ENCODE measurements around the gene VWA8.
A peak's percentile ranks its signal among the peaks of the same experiment; 100 is the strongest.

Gene VWA8

DNA sequence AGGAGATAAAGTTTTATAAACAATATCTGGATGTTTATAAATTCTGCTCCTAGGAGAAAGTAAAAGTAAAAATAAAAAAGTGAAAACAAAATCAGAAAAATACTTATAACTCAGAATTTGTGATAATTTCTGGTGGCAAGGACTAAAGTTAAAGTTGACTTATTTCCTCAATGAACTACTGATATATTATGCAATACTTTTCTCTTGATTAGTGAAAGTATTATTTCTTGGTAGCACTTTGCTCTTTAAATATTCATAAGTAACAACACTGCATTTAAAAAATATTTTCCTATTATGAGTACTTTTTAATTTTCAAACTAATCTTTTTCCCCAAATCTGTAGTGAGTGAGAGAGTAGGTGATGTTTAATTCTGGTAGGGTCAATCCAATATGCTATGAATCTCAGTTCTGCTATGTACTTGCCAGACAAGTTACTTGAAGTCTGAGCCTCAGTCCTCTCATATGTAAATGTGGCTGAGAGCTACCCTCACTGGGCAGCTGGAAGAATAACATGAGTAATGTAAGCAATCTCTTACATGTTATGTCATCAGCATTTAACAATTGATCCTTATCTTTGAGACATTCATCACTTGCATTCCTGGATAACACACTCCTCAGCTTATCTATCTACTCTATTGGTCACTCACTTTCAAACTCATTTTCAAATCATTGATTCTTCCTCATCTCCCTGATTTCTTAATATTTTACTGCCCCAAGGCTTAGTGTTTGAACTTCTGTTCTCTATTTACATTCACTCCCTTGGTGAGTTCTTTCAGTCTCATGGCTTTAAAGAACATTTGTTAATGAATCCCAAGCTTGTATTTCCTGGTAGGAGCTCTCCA is 264.5 kb downstream of the VWA8 start:
- H2AFZ ChIP-seq (ENCODE audit: low read length, unreplicated experiment), result no peak overlapping the region
- no peaks in the 10 kb centered on the region for H3K27me3 ChIP-seq (ENCODE audit: insufficient read depth, low read length)
- no peak overlapping the region for H3K4me3 ChIP-seq (ENCODE audit: low read depth, low read length)
- H3K36me3 ChIP-seq (ENCODE audit: insufficient read depth, low read length), result no peaks in the 10 kb centered on the region
- peaks cover 47% of the 10 kb centered on the region for H3K4me1 ChIP-seq (ENCODE audit: control insufficient read depth, insufficient read depth, low read length, unreplicated experiment)
- peak overlapping the region; percentile 85 for H3K27ac ChIP-seq (ENCODE audit: low read depth, low read length)
- no peaks in the 10 kb centered on the region for H3K79me2 ChIP-seq (ENCODE audit: control insufficient read depth, insufficient read depth, low read length, unreplicated experiment)

DNA sequence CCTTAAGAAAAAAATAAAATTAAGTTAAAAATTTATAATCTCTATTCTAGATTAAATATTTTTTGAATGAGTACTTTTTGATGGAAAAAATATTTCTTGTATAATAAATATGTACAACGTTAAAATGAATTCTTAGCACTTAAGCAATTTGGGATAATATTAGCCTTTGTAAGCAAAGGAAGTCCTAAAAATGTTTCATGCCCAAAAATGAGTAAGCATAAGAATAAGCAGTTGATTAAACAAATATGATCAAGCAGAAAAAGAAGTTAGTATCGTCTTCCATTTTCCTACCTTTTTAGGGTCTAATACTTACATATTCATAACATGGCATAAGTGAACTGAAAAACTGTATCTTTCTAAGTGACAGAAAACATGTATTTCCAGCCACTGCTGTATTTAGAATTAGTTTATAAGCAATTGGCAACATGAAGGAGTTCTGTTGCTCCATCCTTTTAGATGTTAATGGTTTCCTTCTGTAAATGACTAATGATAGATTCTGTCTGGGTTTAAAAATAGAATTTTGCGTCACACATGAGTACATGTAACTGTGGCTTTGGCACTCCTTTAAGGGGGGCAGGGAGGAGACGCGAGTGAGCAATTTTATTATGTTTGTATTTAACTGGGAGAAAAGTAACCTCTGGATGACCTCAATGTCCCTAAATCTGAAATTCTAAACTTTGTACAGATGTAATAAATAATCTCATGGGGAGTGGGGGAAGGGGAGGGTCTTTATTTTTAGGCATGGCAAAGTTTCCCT is 266.2 kb downstream of the VWA8 start:
- Histone ChIP-seq H3K27ac (ENCODE audit: low read depth, low read length) (peak overlapping the region; percentile 85), H3K4me1 (ENCODE audit: control insufficient read depth, insufficient read depth, low read length, unreplicated experiment) (peaks cover 40% of the 10 kb centered on the region)

DNA sequence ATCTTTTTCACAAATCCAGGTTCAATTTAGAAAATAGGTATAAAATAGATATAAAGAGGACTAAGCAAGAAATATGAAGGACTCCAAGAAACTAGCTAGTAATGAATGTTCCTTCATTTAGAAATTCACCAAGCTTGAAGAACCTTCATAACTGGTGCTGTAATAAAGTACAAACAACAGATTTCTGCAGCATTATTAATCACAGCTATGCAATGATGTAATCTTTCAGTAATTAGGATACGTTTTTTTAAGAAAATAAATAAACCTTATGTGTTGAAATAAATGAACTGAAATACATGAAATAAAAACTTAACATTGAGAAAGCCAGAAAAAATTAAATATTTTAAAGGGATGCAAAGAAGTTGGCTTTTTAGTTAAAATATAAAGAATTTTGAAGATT is 267.5 kb downstream of the VWA8 start:
- Histone ChIP-seq H3K27ac (ENCODE audit: low read depth, low read length) (no peak overlapping the region), H2AFZ (ENCODE audit: low read length, unreplicated experiment) (no peak overlapping the region), H3K36me3 (ENCODE audit: insufficient read depth, low read length) (no peaks in the 10 kb centered on the region), H3K79me2 (ENCODE audit: control insufficient read depth, insufficient read depth, low read length, unreplicated experiment) (no peaks in the 10 kb centered on the region), H3K27me3 (ENCODE audit: insufficient read depth, low read length) (no peaks in the 10 kb centered on the region), H3K4me3 (ENCODE audit: low read depth, low read length) (no peak overlapping the region), H3K4me1 (ENCODE audit: control insufficient read depth, insufficient read depth, low read length, unreplicated experiment) (peaks cover 40% of the 10 kb centered on the region)

More for the DNA sequence above, 266.2 kb downstream of the VWA8 start:
- no peaks in the 10 kb centered on the region for H3K79me2 ChIP-seq (ENCODE audit: control insufficient read depth, insufficient read depth, low read length, unreplicated experiment)
- no peak overlapping the region for H2AFZ ChIP-seq (ENCODE audit: low read length, unreplicated experiment)
- H3K36me3 ChIP-seq (ENCODE audit: insufficient read depth, low read length), result no peaks in the 10 kb centered on the region
- H3K4me3 ChIP-seq (ENCODE audit: low read depth, low read length), result peak overlapping the region; percentile 45
- H3K27me3 ChIP-seq (ENCODE audit: insufficient read depth, low read length), result no peaks in the 10 kb centered on the region

DNA sequence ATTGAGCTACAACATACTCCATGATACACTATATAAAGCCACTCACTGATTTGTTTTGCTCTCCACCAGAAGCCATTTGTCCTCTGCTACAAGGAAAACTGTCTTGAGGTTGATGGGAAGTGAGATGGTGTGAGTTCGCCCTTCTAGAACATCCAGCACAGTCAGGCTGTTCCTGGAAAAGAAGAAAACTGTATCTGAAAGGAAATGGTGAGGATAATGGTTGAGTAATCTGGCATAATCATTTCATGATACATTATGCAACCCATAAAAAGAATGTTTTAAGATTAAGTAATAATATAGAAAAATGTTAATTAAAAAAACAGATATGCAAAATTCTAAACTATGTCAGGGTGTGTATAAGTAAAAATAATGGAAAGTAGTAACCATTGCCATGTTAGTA is 269.6 kb downstream of the VWA8 start:
- no peaks in the 10 kb centered on the region for H3K36me3 ChIP-seq (ENCODE audit: insufficient read depth, low read length)
- H2AFZ ChIP-seq (ENCODE audit: low read length, unreplicated experiment), result no peak overlapping the region
- peaks cover 32% of the 10 kb centered on the region for H3K4me1 ChIP-seq (ENCODE audit: control insufficient read depth, insufficient read depth, low read length, unreplicated experiment)
- H3K79me2 ChIP-seq (ENCODE audit: control insufficient read depth, insufficient read depth, low read length, unreplicated experiment), result no peaks in the 10 kb centered on the region
- no peaks in the 10 kb centered on the region for H3K27me3 ChIP-seq (ENCODE audit: insufficient read depth, low read length)
- no peak overlapping the region for H3K4me3 ChIP-seq (ENCODE audit: low read depth, low read length)
- H3K27ac ChIP-seq (ENCODE audit: low read depth, low read length), result no peak overlapping the region

DNA sequence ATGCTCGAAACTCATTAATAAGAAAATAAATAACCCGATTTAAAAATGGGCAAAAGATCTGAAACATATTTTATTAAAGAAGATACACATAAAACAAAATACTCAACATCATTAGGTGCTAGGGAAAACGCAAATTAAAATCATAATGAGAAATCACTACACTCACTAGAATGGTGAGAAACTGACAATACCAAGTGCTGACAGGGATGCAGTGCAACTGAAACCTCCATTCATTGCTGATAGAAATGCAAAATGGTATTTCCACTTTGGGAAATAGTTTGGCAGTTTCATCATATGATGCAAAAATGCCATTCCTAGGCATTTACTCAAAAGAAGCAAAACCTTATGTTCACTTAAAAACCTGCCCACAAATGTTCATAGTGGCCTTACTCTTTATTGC is 278.1 kb downstream of the VWA8 start:
- Histone ChIP-seq H3K79me2 (ENCODE audit: control insufficient read depth, insufficient read depth, low read length, unreplicated experiment) (no peaks in the 10 kb centered on the region), H2AFZ (ENCODE audit: low read length, unreplicated experiment) (no peak overlapping the region), H3K27me3 (ENCODE audit: insufficient read depth, low read length) (no peaks in the 10 kb centered on the region)

DNA sequence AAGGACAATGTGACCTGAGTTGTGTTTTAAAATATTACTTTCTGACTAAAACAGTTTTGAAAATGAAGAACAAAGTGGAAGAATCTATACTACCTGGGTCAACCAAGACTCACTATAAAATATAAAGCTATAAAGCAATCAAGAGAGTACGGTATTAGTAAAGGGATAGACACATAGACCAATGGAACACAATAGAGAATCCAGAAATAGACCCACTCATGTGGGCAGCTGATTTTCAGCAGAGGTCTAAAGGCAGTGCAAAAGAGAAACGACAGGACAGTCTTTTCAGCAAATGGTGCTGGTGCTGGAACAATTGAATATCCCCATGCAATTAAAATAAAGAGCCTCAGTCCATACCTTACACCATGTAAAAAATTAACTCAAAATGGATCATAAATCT is 278.9 kb downstream of the VWA8 start:
- no peaks in the 10 kb centered on the region for H3K27me3 ChIP-seq (ENCODE audit: insufficient read depth, low read length)
- no peak overlapping the region for H2AFZ ChIP-seq (ENCODE audit: low read length, unreplicated experiment)
- no peak overlapping the region for H3K4me3 ChIP-seq (ENCODE audit: low read depth, low read length)
- no peaks in the 10 kb centered on the region for H3K4me1 ChIP-seq (ENCODE audit: control insufficient read depth, insufficient read depth, low read length, unreplicated experiment)
- H3K27ac ChIP-seq (ENCODE audit: low read depth, low read length), result no peak overlapping the region
- H3K79me2 ChIP-seq (ENCODE audit: control insufficient read depth, insufficient read depth, low read length, unreplicated experiment), result no peaks in the 10 kb centered on the region
- peaks cover 7% of the 10 kb centered on the region for H3K36me3 ChIP-seq (ENCODE audit: insufficient read depth, low read length)

More for the DNA sequence above, 278.1 kb downstream of the VWA8 start:
- peaks cover 7% of the 10 kb centered on the region for H3K36me3 ChIP-seq (ENCODE audit: insufficient read depth, low read length)
- H3K4me3 ChIP-seq (ENCODE audit: low read depth, low read length), result no peak overlapping the region
- no peaks in the 10 kb centered on the region for H3K4me1 ChIP-seq (ENCODE audit: control insufficient read depth, insufficient read depth, low read length, unreplicated experiment)
- no peak overlapping the region for H3K27ac ChIP-seq (ENCODE audit: low read depth, low read length)

DNA sequence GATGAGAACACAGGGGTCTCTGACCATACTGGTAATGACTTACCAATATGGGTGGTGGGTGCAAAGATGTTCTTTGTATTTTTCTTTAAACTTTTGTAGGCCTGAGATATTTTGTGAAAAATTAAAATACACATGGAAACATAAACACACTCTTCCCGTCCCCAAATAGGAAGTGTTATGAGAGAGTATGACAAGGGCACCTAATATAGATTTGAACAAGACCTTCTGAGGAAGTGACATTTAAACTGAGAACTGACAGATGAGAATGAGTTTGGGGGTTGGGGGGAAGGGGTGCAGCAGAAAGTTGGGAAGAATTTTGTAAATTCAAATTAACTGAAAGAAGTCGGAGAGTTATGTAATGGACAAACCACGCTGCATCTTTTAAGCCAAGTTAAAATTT is 279.3 kb downstream of the VWA8 start:
- Histone ChIP-seq H3K27me3 (ENCODE audit: insufficient read depth, low read length) (no peaks in the 10 kb centered on the region), H2AFZ (ENCODE audit: low read length, unreplicated experiment) (no peak overlapping the region), H3K79me2 (ENCODE audit: control insufficient read depth, insufficient read depth, low read length, unreplicated experiment) (no peaks in the 10 kb centered on the region)

DNA sequence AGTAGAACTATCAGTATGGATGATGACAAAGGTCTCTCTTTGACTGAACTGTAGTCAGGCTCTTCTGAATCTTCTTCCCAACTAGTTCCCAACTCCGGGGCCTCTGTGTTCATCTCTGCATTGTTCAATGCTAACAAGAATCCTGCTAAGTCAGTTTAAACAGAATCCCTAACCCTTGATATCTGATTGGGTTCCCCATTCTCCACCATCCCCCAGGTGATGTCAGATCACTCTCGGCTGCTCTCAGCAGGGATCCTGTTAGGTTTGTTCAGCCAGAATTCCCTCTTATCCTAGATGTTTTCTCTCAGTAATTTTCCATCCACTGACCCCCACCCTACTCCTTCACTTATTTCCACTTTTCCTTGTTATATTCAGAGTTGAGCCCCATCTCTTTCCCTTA is 280.0 kb downstream of the VWA8 start:
- H3K4me3 ChIP-seq (ENCODE audit: low read depth, low read length), result no peak overlapping the region
- H3K27me3 ChIP-seq (ENCODE audit: insufficient read depth, low read length), result no peaks in the 10 kb centered on the region
- peaks cover 7% of the 10 kb centered on the region for H3K36me3 ChIP-seq (ENCODE audit: insufficient read depth, low read length)
- H3K27ac ChIP-seq (ENCODE audit: low read depth, low read length), result no peak overlapping the region
- no peaks in the 10 kb centered on the region for H3K79me2 ChIP-seq (ENCODE audit: control insufficient read depth, insufficient read depth, low read length, unreplicated experiment)
- no peak overlapping the region for H2AFZ ChIP-seq (ENCODE audit: low read length, unreplicated experiment)
- H3K4me1 ChIP-seq (ENCODE audit: control insufficient read depth, insufficient read depth, low read length, unreplicated experiment), result no peaks in the 10 kb centered on the region

More for the DNA sequence above, 279.3 kb downstream of the VWA8 start:
- H3K4me3 ChIP-seq (ENCODE audit: low read depth, low read length), result no peak overlapping the region
- H3K27ac ChIP-seq (ENCODE audit: low read depth, low read length), result no peak overlapping the region
- no peaks in the 10 kb centered on the region for H3K4me1 ChIP-seq (ENCODE audit: control insufficient read depth, insufficient read depth, low read length, unreplicated experiment)
- H3K36me3 ChIP-seq (ENCODE audit: insufficient read depth, low read length), result peaks cover 7% of the 10 kb centered on the region

DNA sequence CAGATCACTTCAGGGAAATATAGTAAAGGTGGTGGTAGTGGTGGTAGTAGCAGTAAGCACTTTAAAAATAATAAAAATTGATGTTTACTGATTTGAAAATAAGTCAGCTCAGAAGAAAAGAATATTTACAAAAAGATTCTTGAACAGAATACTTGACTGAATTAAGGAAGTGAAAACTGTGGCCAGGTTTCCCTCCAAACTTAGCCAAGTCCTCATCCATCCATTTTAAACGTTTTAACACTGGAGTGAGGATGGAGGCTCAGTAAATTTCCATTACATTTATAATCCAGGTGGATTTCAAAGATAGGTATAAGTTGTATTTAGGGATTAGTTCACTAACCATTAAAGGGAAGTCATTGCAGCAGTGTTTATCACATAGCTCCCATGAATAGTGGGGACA is 282.1 kb downstream of the VWA8 start:
- H3K79me2 ChIP-seq (ENCODE audit: control insufficient read depth, insufficient read depth, low read length, unreplicated experiment), result no peaks in the 10 kb centered on the region
- peaks cover 7% of the 10 kb centered on the region for H3K36me3 ChIP-seq (ENCODE audit: insufficient read depth, low read length)
- peaks cover 3% of the 10 kb centered on the region for H3K4me1 ChIP-seq (ENCODE audit: control insufficient read depth, insufficient read depth, low read length, unreplicated experiment)
- H3K27ac ChIP-seq (ENCODE audit: low read depth, low read length), result no peak overlapping the region
- H3K4me3 ChIP-seq (ENCODE audit: low read depth, low read length), result no peak overlapping the region
- no peaks in the 10 kb centered on the region for H3K27me3 ChIP-seq (ENCODE audit: insufficient read depth, low read length)
- no peak overlapping the region for H2AFZ ChIP-seq (ENCODE audit: low read length, unreplicated experiment)

DNA sequence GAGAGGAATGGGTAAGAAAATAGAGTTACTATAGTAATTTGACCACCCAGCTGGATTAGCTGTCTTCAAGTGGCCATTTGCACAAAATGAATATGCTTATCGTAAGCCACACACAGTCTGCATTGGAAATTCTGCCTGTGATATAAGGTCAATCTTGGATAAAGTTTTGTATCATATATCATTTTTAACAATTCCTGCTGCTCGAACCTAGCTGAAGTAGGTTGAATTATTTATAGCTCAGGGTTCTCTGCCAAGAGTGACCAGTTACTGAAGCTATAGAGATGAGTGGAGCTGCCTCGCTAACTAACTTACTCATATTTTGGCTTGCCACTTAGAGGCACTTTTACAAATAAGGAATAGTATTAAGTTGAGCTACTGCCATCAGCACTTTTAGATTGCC is 282.7 kb downstream of the VWA8 start:
- H3K4me1 ChIP-seq (ENCODE audit: control insufficient read depth, insufficient read depth, low read length, unreplicated experiment), result peaks cover 3% of the 10 kb centered on the region
- no peak overlapping the region for H2AFZ ChIP-seq (ENCODE audit: low read length, unreplicated experiment)
- no peaks in the 10 kb centered on the region for H3K27me3 ChIP-seq (ENCODE audit: insufficient read depth, low read length)
- no peak overlapping the region for H3K27ac ChIP-seq (ENCODE audit: low read depth, low read length)
- peaks cover 4% of the 10 kb centered on the region; the same call in 1 of the 2 replicates for H3K36me3 ChIP-seq (ENCODE audit: insufficient read depth, low read length)
- H3K4me3 ChIP-seq (ENCODE audit: low read depth, low read length), result no peak overlapping the region
- H3K79me2 ChIP-seq (ENCODE audit: control insufficient read depth, insufficient read depth, low read length, unreplicated experiment), result no peaks in the 10 kb centered on the region

DNA sequence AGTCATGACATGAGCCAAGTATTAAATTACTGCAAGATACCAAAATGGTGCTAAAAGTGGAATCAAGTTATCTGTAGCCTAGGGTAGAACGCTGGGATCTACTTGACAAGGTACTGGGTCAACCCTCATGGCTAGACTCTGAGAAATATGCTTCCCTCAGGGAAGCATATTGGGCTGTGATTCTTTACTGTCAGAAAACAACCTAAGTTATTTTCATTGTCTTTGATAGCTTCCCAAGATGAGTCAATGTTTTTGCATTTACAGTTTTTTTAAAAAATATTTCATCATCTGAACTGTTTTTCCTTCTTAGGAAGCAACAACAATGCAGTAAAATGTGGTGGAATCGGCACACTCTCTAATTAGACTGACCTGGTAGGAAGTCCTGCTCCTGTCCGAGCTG is 285.6 kb downstream of the VWA8 start:
- peaks cover 3% of the 10 kb centered on the region for H3K4me1 ChIP-seq (ENCODE audit: control insufficient read depth, insufficient read depth, low read length, unreplicated experiment)
- H3K27me3 ChIP-seq (ENCODE audit: insufficient read depth, low read length), result no peaks in the 10 kb centered on the region
- H3K4me3 ChIP-seq (ENCODE audit: low read depth, low read length), result no peak overlapping the region
- no peaks in the 10 kb centered on the region for H3K79me2 ChIP-seq (ENCODE audit: control insufficient read depth, insufficient read depth, low read length, unreplicated experiment)
- no peaks in the 10 kb centered on the region for H3K36me3 ChIP-seq (ENCODE audit: insufficient read depth, low read length)
- no peak overlapping the region for H2AFZ ChIP-seq (ENCODE audit: low read length, unreplicated experiment)
- no peak overlapping the region for H3K27ac ChIP-seq (ENCODE audit: low read depth, low read length)
